H1 (cell line): Measurements from ENCODE around the gene NR2C2AP. TPM values are rescaled to one million over a fixed set of nuclear protein-coding genes. Genes with fewer than 3 reads are reported as not detected.
A peak's percentile ranks its signal among the peaks of the same experiment; 100 is the strongest.

ENCODE experiments used
- ATF2 ChIP-seq: IDR thresholded peaks from 2 replicates; pipeline ENCODE4 v1.6.1; 2012; ENCODE audit warnings: low read length, inconsistent platforms
- ATF3 ChIP-seq: IDR thresholded peaks from 2 replicates; pipeline ENCODE4 v1.6.1; 2011; ENCODE audit warnings: low read depth, mild to moderate bottlenecking, low read length; ENCODE audit not compliant: insufficient read depth
- BCL11A ChIP-seq, 2 experiments: IDR thresholded peaks; one replicate each; pipeline ENCODE4 v1.6.1; 2011; ENCODE audit warnings: low read depth in 2 of 2, low read length in 2 of 2, mild to moderate bottlenecking in 2 of 2
- CBX5 ChIP-seq: fragments of 300-800, 300-1000 bp; sonication (generic); IDR thresholded peaks from 2 replicates; pipeline ENCODE4 v1.7.1; 2016; ENCODE audit warnings: antibody characterized with exemption, low read length, low read depth
- CREB1 ChIP-seq: IDR thresholded peaks from 2 replicates; pipeline ENCODE4 v1.6.1; 2012; ENCODE audit warnings: inconsistent platforms
- HDAC2 ChIP-seq, 2 experiments: fragments of 300-600 bp in 1 of 2; sonication (generic) in 1 of 2; IDR thresholded peaks; 2 replicates each; pipeline ENCODE4 v1.6.1; 2011 to 2012; ENCODE audit warnings: low read depth in 2 of 2, low read length in 2 of 2, mild to moderate bottlenecking in 2 of 2, moderate library complexity in 2 of 2, borderline replicate concordance in 1 of 2, inconsistent platforms in 1 of 2
- MAX ChIP-seq: IDR thresholded peaks from 2 replicates; pipeline ENCODE4 v1.6.1; 2012; ENCODE audit warnings: inconsistent platforms
- NANOG ChIP-seq: IDR thresholded peaks from 2 replicates; pipeline ENCODE4 v1.6.1; 2011; ENCODE audit warnings: low read length, low read depth, mild to moderate bottlenecking, inconsistent platforms; ENCODE audit not compliant: insufficient read depth, poor library complexity, severe bottlenecking
- POLR2AphosphoS5 ChIP-seq: IDR thresholded peaks from 2 replicates; pipeline ENCODE4 v1.6.1; 2011; ENCODE audit warnings: low read depth, low read length
- POU5F1 ChIP-seq: IDR thresholded peaks from 2 replicates; pipeline ENCODE4 v1.6.1; 2011; ENCODE audit warnings: low read depth, mild to moderate bottlenecking, low read length, moderate library complexity
- RAD21 ChIP-seq, 2 experiments: IDR thresholded peaks in 1 of 2; conservative IDR thresholded peaks in 1 of 2; 2 replicates each; pipeline ENCODE4 v1.6.1; 2011; ENCODE audit warnings: low read depth in 2 of 2, low read length in 2 of 2, improper control_type of control experiment in 1 of 2, inconsistent platforms in 1 of 2, mild to moderate bottlenecking in 1 of 2, moderate library complexity in 1 of 2
- RBBP5 ChIP-seq: IDR thresholded peaks from 2 replicates; pipeline ENCODE4 v1.7.1; 2012; ENCODE audit warnings: low read depth, mild to moderate bottlenecking, inconsistent platforms, low read length, moderate library complexity, borderline replicate concordance
- RNF2 ChIP-seq: fragments of 200-900, 300-1000 bp; sonication (generic); IDR thresholded peaks from 2 replicates; pipeline ENCODE4 v1.7.1; 2016; ENCODE audit warnings: borderline replicate concordance, low read depth, mild to moderate bottlenecking, antibody characterized with exemption, low read length; ENCODE audit not compliant: poor library complexity, severe bottlenecking; ENCODE audit errors: missing control alignments
- RXRA ChIP-seq: IDR thresholded peaks from 2 replicates; pipeline ENCODE4 v1.6.1; 2011; ENCODE audit warnings: low read depth, mild to moderate bottlenecking, low read length, moderate library complexity; ENCODE audit not compliant: insufficient read depth
- SP4 ChIP-seq: IDR thresholded peaks from 2 replicates; pipeline ENCODE4 v1.6.1; 2012; ENCODE audit warnings: low read length, inconsistent platforms
- TAF1 ChIP-seq: IDR thresholded peaks from 2 replicates; pipeline ENCODE4 v1.6.1; 2011; ENCODE audit warnings: mild to moderate bottlenecking, low read depth, low read length
- USF2 ChIP-seq: IDR thresholded peaks from 2 replicates; pipeline ENCODE4 v1.6.1; 2011; ENCODE audit warnings: low read length, improper control_type of control experiment
- YY1 ChIP-seq: IDR thresholded peaks from 2 replicates; pipeline ENCODE4 v1.6.1; 2011; ENCODE audit warnings: low read depth, mild to moderate bottlenecking, low read length
- ZNF274 ChIP-seq: IDR thresholded peaks from 2 replicates; pipeline ENCODE4 v1.7.0; 2012; ENCODE audit warnings: low read length, borderline replicate concordance; ENCODE audit errors: extremely low read depth
- polyA plus RNA-seq, 7 experiments: library from polyadenylated mRNA; depleted of rRNA in 3 of 7; stranded (reverse) in 5 of 7; unstranded in 2 of 7; fragments of >200 nt in 5 of 7; fragments of 200-250 nt in 2 of 7; gene quantifications; 1 replicate in 5 of 7; 2 replicates in 1 of 7; 4 replicates in 1 of 7; pipeline versions ENCODE4 v1.2.1 to v1.2.3, GENCODE V29; 2011 to 2013; ENCODE audit warnings: missing spikeins in 2 of 7, mixed read lengths in 2 of 7
- total RNA-seq: library from RNA; stranded (reverse); fragmentation: NEBNext Ultra II Directional; extraction: Animal tissue kit (Norgen Biotek cat#: 25700); gene quantifications from 2 replicates; pipeline ENCODE4 v1.2.1, GENCODE V29; 2021

NR2C2AP gene
- total and polyA plus RNA-seq, 2 of the 8 experiments (the other 6 are each of a cell fraction or from before 2014, with no cell fraction given): 16.4 to 20.5 TPM

GRCh38 chr19:19203012-19203856 lies at the start of gene NR2C2AP (continued):
- TF ChIP-seq USF2 (no peak), MAX (peak; percentile 35), RBBP5 (no peak), NANOG (no peak), SP4 (no peak), ATF3 (no peak), POU5F1 (no peak), HDAC2 (IDR thresholded peaks at IDR 0.05; ENCODE audit: borderline replicate concordance in 1 of 2, low read depth in 2 of 2, low read length in 2 of 2) (0 out of 4 replicates have a peak, but pooled peaks have one; percentile 4 to 43), CREB1 (peak; percentile 62), ZNF274 (no peak), TAF1 (peak; percentile 41; the same call in 1 of the 2 replicates), BCL11A (IDR thresholded peaks at IDR 0.05; ENCODE audit: low read depth in 2 of 2, low read length in 2 of 2) (no peak), CBX5 (no peak), ATF2 (no peak), YY1 (no peak), RXRA (no peak), RNF2 (no peak), POLR2AphosphoS5 (0 out of 2 replicates have a peak, but pooled peaks have one; percentile 12), RAD21 (IDR thresholded peaks at IDR 0.05 in 1 of 2, conservative IDR thresholded peaks at IDR 0.05 in 1 of 2; ENCODE audit: low read depth in 2 of 2, low read length in 2 of 2) (no peak)
